Activated T-helper 2 cell treated with anti-CD3 and anti-CD28 coated beads, Interferon-gamma antibody, Interleukin-2, Interleukin-4, amounts not matched to agents 10 μg/mL and 5 μg/mL and 100 μg/mL, durations not matched to agents 14 hours and 24 hours and 36 hours (primary cell): ENCODE measurements around the gene WDR1. TPM values are rescaled to one million over a fixed set of nuclear protein-coding genes. Genes with fewer than 3 reads are reported as not detected.
A peak's percentile ranks its signal among the peaks of the same experiment; 100 is the strongest.

Source experiments
- DNase-seq: peaks from one replicate; pipeline ENCODE4 v3.0.0; 2021; ENCODE audit warnings: low spot score
- H3K27ac Mint-ChIP-seq: one replicate; pipeline ENCODE4 v1.8.0; 2021; ENCODE audit warnings: mixed read lengths
- H3K27me3 Mint-ChIP-seq: one replicate; pipeline ENCODE4 v1.8.0; 2021; ENCODE audit warnings: low read depth, mixed read lengths
- H3K36me3 Mint-ChIP-seq: one replicate; pipeline ENCODE4 v1.8.0; 2021; ENCODE audit warnings: low read depth, mixed read lengths
- H3K4me1 Mint-ChIP-seq: one replicate; pipeline ENCODE4 v1.8.0; 2021; ENCODE audit warnings: low read depth, mixed read lengths
- H3K4me3 Mint-ChIP-seq: one replicate; pipeline ENCODE4 v1.8.0; 2021; ENCODE audit warnings: low read depth, mild to moderate bottlenecking, moderate library complexity, mixed read lengths
- H3K9me3 Mint-ChIP-seq: one replicate; pipeline ENCODE4 v1.8.0; 2021; ENCODE audit warnings: mixed read lengths
- intact Hi-C: fragments of 100-400 bp; cut with micrococcal nuclease; formaldehyde crosslinking; loops from one replicate; pipeline ENCODE4 v1.15.1; 2023
- total RNA-seq: library from RNA; stranded (reverse); gene quantifications from 2 replicates; pipeline ENCODE4 v1.2.3, GENCODE V29; 2022

Gene WDR1
- total RNA-seq, 1 donor from 2014 or later: 387 TPM

GRCh38 chr4:10082459-10083272 is 33.9 kb downstream of the WDR1 start:
- no peaks in the 10 kb centered on the region for H3K27me3 Mint-ChIP-seq
- H3K4me1 Mint-ChIP-seq: no peaks in the 10 kb centered on the region
- no peak overlapping the region for H3K4me3 Mint-ChIP-seq
- no peaks in the 10 kb centered on the region for H3K9me3 Mint-ChIP-seq
- H3K36me3 Mint-ChIP-seq: peaks cover 81% of the 10 kb centered on the region
- no peak for DNase-seq
- H3K27ac Mint-ChIP-seq: no peak overlapping the region
- intact Hi-C loops: no loop called here

- intact Hi-C loops: no loop called here
- Mint-ChIP-seq H3K36me3 (peaks cover 80% of the 10 kb centered on the region), H3K9me3 (no peaks in the 10 kb centered on the region), H3K27me3 (no peaks in the 10 kb centered on the region), H3K4me3 (no peak overlapping the region), H3K4me1 (no peaks in the 10 kb centered on the region), H3K27ac (no peak overlapping the region)
- DNase-seq: no peak
Measured at GRCh38 chr4:10082047-10082446, 34.6 kb downstream of the WDR1 start.

- peaks cover 79% of the 10 kb centered on the region for H3K36me3 Mint-ChIP-seq
- no peak overlapping the region for H3K4me3 Mint-ChIP-seq
- H3K9me3 Mint-ChIP-seq: no peaks in the 10 kb centered on the region
- intact Hi-C loops: no loop called here
- DNase-seq: no peak
- no peak overlapping the region for H3K27ac Mint-ChIP-seq
- H3K27me3 Mint-ChIP-seq: no peaks in the 10 kb centered on the region
- no peaks in the 10 kb centered on the region for H3K4me1 Mint-ChIP-seq
Measured at GRCh38 chr4:10081218-10081606, 35.4 kb downstream of the WDR1 start.

GRCh38 chr4:10080589-10081217 is 35.9 kb downstream of the WDR1 start:
- Mint-ChIP-seq H3K27me3 (no peaks in the 10 kb centered on the region), H3K4me3 (no peak overlapping the region), H3K4me1 (no peaks in the 10 kb centered on the region), H3K36me3 (peaks cover 80% of the 10 kb centered on the region), H3K9me3 (no peaks in the 10 kb centered on the region), H3K27ac (no peak overlapping the region)
- intact Hi-C loops: no loop called here
- no peak for DNase-seq

- Mint-ChIP-seq H3K27ac (no peak overlapping the region), H3K4me3 (no peak overlapping the region), H3K4me1 (no peaks in the 10 kb centered on the region), H3K36me3 (peaks cover 80% of the 10 kb centered on the region), H3K9me3 (no peaks in the 10 kb centered on the region), H3K27me3 (no peaks in the 10 kb centered on the region)
- intact Hi-C loops: no loop called here
- no peak for DNase-seq
Measured at GRCh38 chr4:10079912-10080588, 36.5 kb downstream of the WDR1 start.

- Mint-ChIP-seq H3K27ac (peak overlapping the region; percentile 55), H3K27me3 (no peaks in the 10 kb centered on the region), H3K4me3 (no peak overlapping the region), H3K9me3 (no peaks in the 10 kb centered on the region), H3K36me3 (peaks cover 81% of the 10 kb centered on the region), H3K4me1 (no peaks in the 10 kb centered on the region)
- intact Hi-C loops: no loop called here
- no peak for DNase-seq
Measured at GRCh38 chr4:10079256-10079655, 37.3 kb downstream of the WDR1 start.

GRCh38 chr4:10078481-10079233 is 37.9 kb downstream of the WDR1 start:
- intact Hi-C loops: no loop called here
- no peak overlapping the region for H3K27ac Mint-ChIP-seq
- no peak overlapping the region for H3K4me3 Mint-ChIP-seq
- no peaks in the 10 kb centered on the region for H3K27me3 Mint-ChIP-seq
- no peaks in the 10 kb centered on the region for H3K9me3 Mint-ChIP-seq
- no peak for DNase-seq
- peaks cover 86% of the 10 kb centered on the region for H3K36me3 Mint-ChIP-seq
- H3K4me1 Mint-ChIP-seq: no peaks in the 10 kb centered on the region

- intact Hi-C loops: no loop called here
- Mint-ChIP-seq H3K27me3 (no peaks in the 10 kb centered on the region), H3K4me1 (peaks cover 2% of the 10 kb centered on the region), H3K4me3 (no peak overlapping the region), H3K36me3 (peaks cover 87% of the 10 kb centered on the region), H3K9me3 (no peaks in the 10 kb centered on the region), H3K27ac (no peak overlapping the region)
- DNase-seq: no peak
Measured at GRCh38 chr4:10077483-10078335, 38.9 kb downstream of the WDR1 start.

- intact Hi-C loops: no loop called here
Measured at GRCh38 chr4:10077076-10077475, 39.5 kb downstream of the WDR1 start.

GRCh38 chr4:10075953-10076391 is 40.6 kb downstream of the WDR1 start:
- no peak overlapping the region for H3K27ac Mint-ChIP-seq
- H3K9me3 Mint-ChIP-seq: no peaks in the 10 kb centered on the region
- H3K27me3 Mint-ChIP-seq: no peaks in the 10 kb centered on the region
- no peak overlapping the region for H3K4me3 Mint-ChIP-seq
- intact Hi-C loops: no loop called here
- H3K36me3 Mint-ChIP-seq: peaks cover 92% of the 10 kb centered on the region
- DNase-seq: no peak
- H3K4me1 Mint-ChIP-seq: peaks cover 2% of the 10 kb centered on the region

More at GRCh38 chr4:10077076-10077475, 39.5 kb downstream of the WDR1 start:
- H3K4me1 Mint-ChIP-seq: peaks cover 2% of the 10 kb centered on the region
- no peaks in the 10 kb centered on the region for H3K9me3 Mint-ChIP-seq
- H3K27ac Mint-ChIP-seq: no peak overlapping the region
- peaks cover 87% of the 10 kb centered on the region for H3K36me3 Mint-ChIP-seq
- H3K4me3 Mint-ChIP-seq: no peak overlapping the region
- no peaks in the 10 kb centered on the region for H3K27me3 Mint-ChIP-seq
- no peak for DNase-seq

- Mint-ChIP-seq H3K4me1 (peaks cover 2% of the 10 kb centered on the region), H3K9me3 (no peaks in the 10 kb centered on the region), H3K4me3 (no peak overlapping the region), H3K27ac (no peak overlapping the region), H3K36me3 (peaks cover 89% of the 10 kb centered on the region), H3K27me3 (no peaks in the 10 kb centered on the region)
- intact Hi-C loops: no loop called here
- DNase-seq: no peak
Measured at GRCh38 chr4:10075158-10075863, 41.3 kb downstream of the WDR1 start.
